Endodermal cell (in vitro differentiated cells): Measurements from ENCODE around the gene GAS2. TPM values are rescaled to one million over a fixed set of nuclear protein-coding genes. Genes with fewer than 3 reads are reported as not detected.

Experiments used
- DNase-seq: peaks from one replicate; pipeline ENCODE4 v3.0.0-alpha.2; 2017
- H3K27ac ChIP-seq: 2 replicates; pipeline ENCODE4 v1.5.1; 2013; ENCODE audit warnings: mild to moderate bottlenecking, low read depth, low read length, moderate library complexity
- H3K27me3 ChIP-seq: 2 replicates; pipeline ENCODE4 v1.6.1; 2013; ENCODE audit warnings: mild to moderate bottlenecking, low read length, moderate library complexity; ENCODE audit not compliant: insufficient read depth, control insufficient read depth, poor library complexity, severe bottlenecking
- H3K36me3 ChIP-seq: 2 replicates; pipeline ENCODE4 v1.7.0; 2013; ENCODE audit warnings: mild to moderate bottlenecking, low read length, moderate library complexity; ENCODE audit not compliant: control insufficient read depth, insufficient read depth
- H3K4me1 ChIP-seq: one replicate; pipeline ENCODE4 v1.7.0; 2013; ENCODE audit warnings: low read length; ENCODE audit not compliant: control insufficient read depth, insufficient read depth
- H3K4me3 ChIP-seq: 2 replicates; pipeline ENCODE4 v1.5.1; 2013; ENCODE audit warnings: mild to moderate bottlenecking, low read length, moderate library complexity
- H3K9ac ChIP-seq: 2 replicates; pipeline ENCODE4 v1.6.1; 2013; ENCODE audit warnings: mild to moderate bottlenecking, low read length, moderate library complexity; ENCODE audit not compliant: poor library complexity, severe bottlenecking; ENCODE audit errors: extremely low read depth
- H3K9me3 ChIP-seq: 2 replicates; pipeline ENCODE4 v1.6.1; 2013; ENCODE audit warnings: mild to moderate bottlenecking, low read length, moderate library complexity; ENCODE audit not compliant: control insufficient read depth
- H3K27ac Mint-ChIP-seq: 2 replicates; pipeline ENCODE4 v1.8.0; 2020; ENCODE audit warnings: mixed read lengths
- H3K27me3 Mint-ChIP-seq: 2 replicates; pipeline ENCODE4 v1.8.0; 2021; ENCODE audit warnings: mild to moderate bottlenecking, mixed read lengths; ENCODE audit not compliant: insufficient read depth
- H3K36me3 Mint-ChIP-seq: 2 replicates; pipeline ENCODE4 v1.8.0; 2020; ENCODE audit warnings: low read depth, mixed read lengths
- H3K4me1 Mint-ChIP-seq: 2 replicates; pipeline ENCODE4 v1.8.0; 2020; ENCODE audit warnings: mixed read lengths
- H3K4me3 Mint-ChIP-seq: 2 replicates; pipeline ENCODE4 v1.8.0; 2020; ENCODE audit warnings: mild to moderate bottlenecking, moderate library complexity, mixed read lengths
- H3K9me3 Mint-ChIP-seq: 2 replicates; pipeline ENCODE4 v1.8.0; 2020; ENCODE audit warnings: mild to moderate bottlenecking, mixed read lengths
- CTCF ChIP-seq: fragments of 200-600 bp; sonication (generic); conservative IDR thresholded peaks from 2 replicates; pipeline ENCODE4 v1.5.0; 2021; ENCODE audit warnings: antibody characterized with exemption, mild to moderate bottlenecking
- WGBS, 2 experiments: methylation state at CpG; one replicate each; pipeline versions ENCODE4 v1.1.5 to v1.1.7; 2013; ENCODE audit warnings: missing lambda C conversion rate in 2 of 2, mixed read lengths in 1 of 2; ENCODE audit not compliant: insufficient coverage in 1 of 2, insufficient read length in 1 of 2; 5-methylcytosine and 5-hydroxymethylcytosine counted together
- total RNA-seq, 2 donors: library from RNA; stranded (reverse); fragmentation: NEBNext Ultra II Directional in 1 of 2; extraction: Animal tissue kit (Norgen Biotek cat#: 25700) in 1 of 2; gene quantifications; 2 replicates in 1 of 2; 3 replicates in 1 of 2; pipeline ENCODE4 v1.2.1, GENCODE V29; 2021

GAS2 gene
- total RNA-seq, 2 donors from 2014 or later: 3.0 to 4.1 TPM

DNA sequence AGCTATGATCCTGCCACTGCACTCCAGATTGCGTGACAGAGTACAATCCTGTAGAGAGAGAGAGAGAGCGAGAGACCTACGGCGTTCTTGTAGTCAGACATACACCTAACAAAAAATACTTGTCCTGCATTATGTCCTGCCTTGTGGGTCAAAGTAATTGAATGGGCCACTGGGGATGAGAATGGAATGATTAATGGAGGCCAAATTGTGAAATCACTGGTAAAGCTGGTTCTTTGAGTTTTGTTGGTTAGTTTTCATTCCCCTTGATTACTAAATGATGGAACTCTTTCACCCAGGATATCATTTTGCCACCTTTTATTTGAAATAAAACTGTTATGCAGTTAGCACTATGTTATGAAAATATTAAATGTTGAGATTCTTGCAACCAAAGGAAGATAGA, 18.7 kb downstream of the GAS2 start:
- Mint-ChIP-seq H3K9me3 (no peaks in the 10 kb centered on the region), H3K4me3 (no peak overlapping the region), H3K4me1 (peaks cover 2% of the 10 kb centered on the region), H3K27me3 (no peaks in the 10 kb centered on the region), H3K27ac (no peak overlapping the region), H3K36me3 (no peaks in the 10 kb centered on the region)
- no peak overlapping the region for H3K27ac ChIP-seq
- no peaks in the 10 kb centered on the region for H3K4me1 ChIP-seq
- no peaks in the 10 kb centered on the region for H3K36me3 ChIP-seq
- DNase-seq: no peak
- H3K9me3 ChIP-seq: no peaks in the 10 kb centered on the region
- no peak overlapping the region for H3K4me3 ChIP-seq
- no peak for TF ChIP-seq CTCF
- H3K27me3 ChIP-seq: no peaks in the 10 kb centered on the region
- no peak overlapping the region for H3K9ac ChIP-seq
- WGBS, 2 experiments: 86 to 100% methylated on average over 2 to 4 of the region's 4 CpGs

GRCh38 chr11:22688914-22689313, 22.5 kb downstream of the GAS2 start:
- Mint-ChIP-seq H3K4me1 (peaks cover 3% of the 10 kb centered on the region), H3K4me3 (no peak overlapping the region), H3K9me3 (no peaks in the 10 kb centered on the region), H3K27me3 (no peaks in the 10 kb centered on the region), H3K36me3 (no peaks in the 10 kb centered on the region), H3K27ac (no peak overlapping the region)
- Histone ChIP-seq H3K9ac (no peak overlapping the region), H3K36me3 (no peaks in the 10 kb centered on the region), H3K27ac (no peak overlapping the region), H3K4me3 (no peak overlapping the region), H3K27me3 (no peaks in the 10 kb centered on the region), H3K4me1 (no peaks in the 10 kb centered on the region), H3K9me3 (no peaks in the 10 kb centered on the region)
- WGBS, 2 experiments: 93 to 100% methylated on average over 2 to 3 of the region's 3 CpGs
- DNase-seq: no peak
- no peak for TF ChIP-seq CTCF

DNA sequence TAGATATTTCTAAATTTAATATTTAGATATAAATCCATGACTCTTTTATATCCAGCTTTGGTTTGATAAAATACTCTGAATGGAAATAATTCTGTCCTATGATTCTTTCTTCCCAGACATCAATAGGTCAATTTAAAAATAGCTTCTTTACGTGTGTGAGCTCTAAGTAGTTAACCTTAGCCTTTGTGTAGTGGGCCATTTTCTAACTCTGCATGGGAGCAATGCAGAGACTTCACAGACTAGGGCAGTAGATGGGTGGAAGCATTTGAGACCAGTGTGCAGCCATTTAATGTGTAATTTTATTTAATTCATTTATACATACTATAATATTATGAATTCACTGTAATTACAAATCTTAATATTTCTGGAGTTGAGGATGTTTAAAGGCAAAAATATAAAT, 23.8 kb downstream of the GAS2 start:
- no peaks in the 10 kb centered on the region for H3K36me3 Mint-ChIP-seq
- no peak for TF ChIP-seq CTCF
- peaks cover 3% of the 10 kb centered on the region for H3K4me1 Mint-ChIP-seq
- no peak for DNase-seq
- H3K4me1 ChIP-seq: no peaks in the 10 kb centered on the region
- H3K27ac Mint-ChIP-seq: no peak overlapping the region
- H3K27me3 Mint-ChIP-seq: no peaks in the 10 kb centered on the region
- no peak overlapping the region for H3K9ac ChIP-seq
- H3K9me3 ChIP-seq: no peaks in the 10 kb centered on the region
- no peak overlapping the region for H3K4me3 ChIP-seq
- no peaks in the 10 kb centered on the region for H3K36me3 ChIP-seq
- no peak overlapping the region for H3K4me3 Mint-ChIP-seq
- no peak overlapping the region for H3K27ac ChIP-seq
- no peaks in the 10 kb centered on the region for H3K9me3 Mint-ChIP-seq
- 86% methylated on average over 1 of the region's 1 CpG; no CpG with 5 or more reads in 1 of the 2 experiments for WGBS, 2 experiments
- H3K27me3 ChIP-seq: no peaks in the 10 kb centered on the region
